Heart left ventricle (tissue), 16 donors: ENCODE results near the gene RCN2. TPM values are rescaled to one million over a fixed set of nuclear protein-coding genes. Genes with fewer than 3 reads are reported as not detected.

Source experiments
- ATAC-seq, 4 donors: fragments of 200-7000 bp; cut with Tn5 transposase; one replicate each; pipeline ENCODE4 v1.9.1; 2020 to 2022; ENCODE audit warnings: moderate library complexity in 4 of 4, mild to moderate bottlenecking in 3 of 4, moderate number of reproducible peaks in 1 of 4
- DNase-seq, 5 donors: peaks; one replicate each; pipeline ENCODE4 v3.0.0-alpha.2; 2020
- H3K27ac ChIP-seq, 12 donors: fragments of 200-600 bp; sonication (generic) in 4 of 12; one replicate each; pipeline versions ENCODE4 v1.5.0 to v1.8.0; 2016 to 2022; ENCODE audit warnings: mild to moderate bottlenecking in 2 of 12
- H3K27me3 ChIP-seq, 9 donors: fragments of 200-600 bp; sonication (generic) in 2 of 9; one replicate each; pipeline versions ENCODE4 v1.5.1 to v1.8.0; 2016 to 2022; ENCODE audit warnings: mild to moderate bottlenecking in 3 of 9
- H3K36me3 ChIP-seq, 9 donors: fragments of 200-600 bp; sonication (generic) in 2 of 9; one replicate each; pipeline versions ENCODE4 v1.5.0 to v1.8.0; 2018 to 2022; ENCODE audit warnings: mild to moderate bottlenecking in 2 of 9
- H3K4me1 ChIP-seq, 12 donors: fragments of 200-600 bp; sonication (generic) in 4 of 12; one replicate each; pipeline versions ENCODE4 v1.5.0 to v1.8.0; 2016 to 2022; ENCODE audit warnings: mild to moderate bottlenecking in 3 of 12
- H3K4me3 ChIP-seq, 12 donors: fragments of 200-600 bp; sonication (generic) in 4 of 12; one replicate each; pipeline versions ENCODE4 v1.5.0 to v1.8.0; 2017 to 2022; ENCODE audit warnings: mild to moderate bottlenecking in 9 of 12, moderate library complexity in 4 of 12
- H3K9me3 ChIP-seq, 12 donors: fragments of 200-600 bp; sonication (generic) in 4 of 12; one replicate each; pipeline versions ENCODE4 v1.5.0 to v1.8.0; 2016 to 2022; ENCODE audit warnings: mild to moderate bottlenecking in 1 of 12
- POLR2A ChIP-seq, 2 donors: fragments of 450-650 bp; IDR thresholded peaks; one replicate each; pipeline ENCODE4 v1.6.1; 2017; ENCODE audit warnings: antibody characterized with exemption in 2 of 2, mild to moderate bottlenecking in 2 of 2, moderate library complexity in 2 of 2
- WGBS, 4 donors: extraction: QIAGEN DNeasy Blood & Tissue Kit in 2 of 4; methylation state at CpG; one replicate each; pipeline versions ENCODE4 v1.1.5 to v1.1.7; 2013 to 2018; 5-methylcytosine and 5-hydroxymethylcytosine counted together
- intact Hi-C, 10 donors: fragments of 100-400 bp; cut with DNase I; formaldehyde crosslinking; loops; one replicate each; pipeline versions ENCODE4 v1.11.1 to v1.14.2; 2022
- polyA plus RNA-seq, 2 donors: library from polyadenylated mRNA; stranded (reverse); fragments of 200-250 nt; gene quantifications; one replicate each; pipeline ENCODE4 v1.2.3, GENCODE V29; 2013
- total RNA-seq, 9 donors: library from RNA; depleted of rRNA in 2 of 9; stranded (reverse); fragments of >200 nt in 2 of 9; fragmentation: NEBNext Ultra II Directional in 3 of 9; extraction: Animal tissue kit (Norgen Biotek cat#: 25700) in 3 of 9; gene quantifications; one replicate each; pipeline versions ENCODE4 v1.1.0 to v1.2.4, GENCODE V29; 2016 to 2023
- TF ChIP-seq, protein P1 (sequence below), 12 donors: fragments of 200-600 bp; sonication (generic) in 4 of 12; IDR thresholded peaks; one replicate each; pipeline versions ENCODE4 v1.5.0 to v1.8.0; 2018 to 2022; ENCODE audit warnings: antibody characterized with exemption in 12 of 12, mild to moderate bottlenecking in 5 of 12
- donor health status: ischemic (EF 13 %, LVEDD 7.1; RV severe dilation, severe dysfunction).
- donor health status: healthy with polysubstance abuse.
- donor health status: DM: no; HTN: yes; CAD: no.
- donor health status: DM: no; HTN: no; CAD: no.
- donor health status: ischemic (EF 25% LVEDD 6.9; RV normal size, moderate dysfunction).
- donor health status: ischemic (EF 25% LVEDD 5.7; RV mildly dilated, moderate dysfunction).
- donor health status: healthy.
- donor health status: DM: yes; HTN: yes; CAD: no.
- donor health status: ischemic (EF 35%, LVEDD 5.7; RV mildly dilated, moderate dysfunction).
- donor health status: nonischemic (EF 11% LVEDD 7.7; RV severe dilation, severe dysfunction).
- donor health status: DM: yes; HTN: yes; CAD: no.
- donor health status: PGD.
- donor health status: ischemic (EF 29% LVEDD 5.4; RV normal size, mild dysfunction).
- donor health status: nonischemic (EF 23%, LVEDD 6.1; RV moderate dilation, normal function).

The RCN2 gene
- total and polyA plus RNA-seq, 11 donors = 17.3 to 38.6 (median 28.7) TPM

DNA sequence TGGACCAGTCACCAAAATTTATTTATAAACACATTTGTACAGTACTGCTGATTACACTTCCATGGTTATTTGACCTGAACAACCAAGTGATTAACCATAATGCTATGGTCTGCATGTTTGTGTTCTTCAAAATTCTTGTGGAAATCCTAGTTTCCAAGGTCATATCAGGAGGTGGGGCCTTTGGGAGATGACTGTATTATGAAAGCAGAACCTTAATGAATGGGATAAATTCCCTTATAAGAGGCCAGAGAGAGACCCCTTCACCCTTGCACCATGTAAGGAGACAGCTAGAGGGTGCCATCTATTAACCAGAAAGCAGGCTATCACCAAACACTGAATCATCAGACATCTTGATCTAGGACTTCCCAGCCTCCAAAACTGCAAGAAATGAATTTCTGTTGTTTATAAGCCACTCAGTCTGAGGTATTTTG, 28.3 kb upstream of the RCN2 start:
- ATAC-seq = no peak

DNA sequence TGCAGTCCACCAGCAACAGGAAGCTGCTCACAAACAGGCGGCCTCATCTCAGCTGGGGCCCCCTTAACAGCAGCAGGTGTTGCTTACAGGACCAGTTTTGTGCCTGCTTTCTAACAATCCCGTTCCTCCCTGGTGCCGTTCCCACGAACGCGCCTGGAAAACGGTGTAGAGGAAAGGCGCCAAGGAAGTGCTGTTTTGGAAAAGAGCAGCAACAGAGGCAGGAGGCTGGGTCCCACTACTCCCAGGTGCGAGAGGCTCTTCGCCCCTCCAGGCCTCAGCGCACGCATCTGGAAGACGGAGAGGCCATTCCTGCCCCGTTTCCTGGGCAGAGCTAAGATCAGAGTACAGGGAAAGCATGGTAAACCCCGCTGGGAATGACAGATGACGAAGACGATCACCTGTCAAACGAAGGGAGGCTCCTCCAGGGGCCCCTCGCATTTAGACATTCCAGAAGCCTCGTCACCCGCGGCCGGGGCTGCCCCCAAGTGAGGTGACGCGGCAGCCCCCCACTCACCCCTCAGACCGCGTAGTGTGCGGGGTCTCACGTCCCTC, 27.0 kb upstream of the RCN2 start:
- Histone ChIP-seq H3K27me3 (no peaks in the 10 kb centered on the region), H3K4me1 (peaks cover 0 to 35% (median 23%) of the 10 kb centered on the region in 12 donors), H3K4me3 (peak overlapping the region; percentile 67 to 98 (median 86)), H3K36me3 (no peaks in the 10 kb centered on the region), H3K27ac (peak overlapping the region; percentile 78 to 96 (median 91)), H3K9me3 (peaks cover 0 to 6% (median 0%) of the 10 kb centered on the region in 12 donors)
- intact Hi-C loops = loop anchor here in 1 of 10 donors (2.0 kb wide), 1 partner anchor 26 kb away; the partner anchor contains the start of gene RCN2
- TF ChIP-seq, protein P1, sequence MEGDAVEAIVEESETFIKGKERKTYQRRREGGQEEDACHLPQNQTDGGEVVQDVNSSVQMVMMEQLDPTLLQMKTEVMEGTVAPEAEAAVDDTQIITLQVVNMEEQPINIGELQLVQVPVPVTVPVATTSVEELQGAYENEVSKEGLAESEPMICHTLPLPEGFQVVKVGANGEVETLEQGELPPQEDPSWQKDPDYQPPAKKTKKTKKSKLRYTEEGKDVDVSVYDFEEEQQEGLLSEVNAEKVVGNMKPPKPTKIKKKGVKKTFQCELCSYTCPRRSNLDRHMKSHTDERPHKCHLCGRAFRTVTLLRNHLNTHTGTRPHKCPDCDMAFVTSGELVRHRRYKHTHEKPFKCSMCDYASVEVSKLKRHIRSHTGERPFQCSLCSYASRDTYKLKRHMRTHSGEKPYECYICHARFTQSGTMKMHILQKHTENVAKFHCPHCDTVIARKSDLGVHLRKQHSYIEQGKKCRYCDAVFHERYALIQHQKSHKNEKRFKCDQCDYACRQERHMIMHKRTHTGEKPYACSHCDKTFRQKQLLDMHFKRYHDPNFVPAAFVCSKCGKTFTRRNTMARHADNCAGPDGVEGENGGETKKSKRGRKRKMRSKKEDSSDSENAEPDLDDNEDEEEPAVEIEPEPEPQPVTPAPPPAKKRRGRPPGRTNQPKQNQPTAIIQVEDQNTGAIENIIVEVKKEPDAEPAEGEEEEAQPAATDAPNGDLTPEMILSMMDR (IDR thresholded peaks at IDR 0.05) = no peak
- TF ChIP-seq POLR2A (IDR thresholded peaks at IDR 0.05) = no peak
- ATAC-seq (peak; percentile 5 to 28 (median 26)), DNase-seq (peak in 3 of 5 donors; percentile 20 to 35 (median 31))
- WGBS, 4 donors = 1 to 3% (median 2%) methylated on average over 27 to 29 of the region's 29 CpGs

More for the DNA sequence above, 28.3 kb upstream of the RCN2 start:
- Histone ChIP-seq H3K27me3 (no peaks in the 10 kb centered on the region), H3K9me3 (peaks cover 0 to 9% (median 0%) of the 10 kb centered on the region in 12 donors), H3K27ac (peak overlapping the region in 11 of 12 donors; percentile 44 to 96 (median 89)), H3K4me1 (peaks cover 0 to 35% (median 23%) of the 10 kb centered on the region in 12 donors), H3K4me3 (peak overlapping the region in 4 of 12 donors; percentile 9 to 90 (median 18)), H3K36me3 (no peaks in the 10 kb centered on the region)
- DNase-seq = no peak
- no peak for TF ChIP-seq POLR2A (IDR thresholded peaks at IDR 0.05)
- TF ChIP-seq, protein P1 (IDR thresholded peaks at IDR 0.05) = peak in 6 of 12 donors; percentile 17 to 40 (median 25)
- intact Hi-C loops = no loop called here

DNA sequence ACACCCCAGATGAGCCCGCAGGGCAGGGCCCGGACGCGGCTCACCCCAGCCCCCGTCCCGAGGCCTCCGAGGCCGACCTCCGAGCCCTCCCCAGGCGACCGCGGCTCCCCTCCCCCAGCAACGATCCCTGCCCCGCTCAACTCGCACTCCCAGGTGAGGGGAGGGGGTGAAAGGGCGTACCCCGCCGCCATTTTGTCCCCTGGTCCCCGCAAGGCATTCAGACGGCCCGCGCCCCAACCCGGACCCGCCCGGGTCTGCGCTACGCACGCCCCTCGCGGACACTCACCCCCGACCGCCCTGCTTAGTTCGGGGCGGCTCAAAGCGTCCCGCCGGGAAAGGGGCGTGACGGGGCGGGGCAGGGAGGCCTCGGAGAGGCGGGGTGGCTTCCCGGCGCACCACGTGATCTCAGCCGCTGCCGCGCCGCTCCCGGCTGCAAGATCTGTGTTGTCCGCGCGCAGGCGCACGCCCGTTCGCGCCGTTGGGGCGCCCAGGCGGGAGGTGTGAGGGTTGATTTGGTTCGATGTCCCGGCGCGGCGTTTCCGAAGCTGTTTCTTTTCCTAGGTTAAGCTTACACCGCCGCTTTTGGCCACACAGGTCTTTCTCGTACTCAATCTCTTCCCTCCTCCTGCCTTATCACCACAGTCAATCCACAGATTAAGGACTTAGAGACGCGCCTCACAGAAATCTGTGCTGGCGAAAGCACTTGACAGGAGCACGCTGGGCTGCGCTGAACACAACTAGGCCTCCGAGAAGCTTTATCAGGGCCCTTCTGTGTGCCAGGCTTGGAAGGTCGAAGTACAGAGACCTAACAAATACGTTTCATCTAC, 26.3 kb upstream of the RCN2 start, which contains the start of gene SCAPER:
TSS of gene SCAPER (minus strand) at position 328 of the 827 bp plus-strand sequence. CDS start 21,523 bp downstream, outside the sequence.
- H3K4me3 ChIP-seq = peak within 1 kb of the TSS; percentile 67 to 98 (median 86)
- H3K36me3 ChIP-seq = no peaks in the 10 kb centered on the region
- DNase-seq (peak; percentile 94 to 97 (median 95)), ATAC-seq (peak; percentile 92 to 98 (median 98))
- H3K27me3 ChIP-seq = no peaks in the 10 kb centered on the region
- TF ChIP-seq, protein P1 (IDR thresholded peaks at IDR 0.05) = peak in 5 of 12 donors; percentile 11 to 41 (median 24)
- peak; percentile 16 to 79 for TF ChIP-seq POLR2A (IDR thresholded peaks at IDR 0.05)
- 1% methylated on average over 42 to 78 of the region's 78 CpGs for WGBS, 4 donors
- intact Hi-C loops = loop anchor here in 1 of 10 donors (2.0 kb wide), 1 partner anchor 26 kb away; the partner anchor contains the start of gene RCN2
- H3K4me1 ChIP-seq = peaks cover 0 to 34% (median 23%) of the 10 kb centered on the region in 12 donors
- H3K27ac ChIP-seq = peak within 1 kb of the TSS; percentile 78 to 96 (median 91)
- H3K9me3 ChIP-seq = peaks cover 0 to 6% (median 0%) of the 10 kb centered on the region in 12 donors
